Liver (tissue), 9 donors: ENCODE results near the gene WDR74. TPM values are rescaled to one million over a fixed set of nuclear protein-coding genes. Genes with fewer than 3 reads are reported as not detected.

Experiments used
- DNase-seq: peaks from one replicate; pipeline ENCODE4 v3.0.0-alpha.2; 2017; ENCODE audit warnings: low spot score
- H3K27ac ChIP-seq, 2 donors: one replicate each; pipeline ENCODE4 v1.7.0; 2013; ENCODE audit warnings: inconsistent platforms in 2 of 2, low read length in 2 of 2, control low read depth in 1 of 2, low read depth in 1 of 2, mild to moderate bottlenecking in 1 of 2
- H3K27me3 ChIP-seq, 4 donors: one replicate each; pipeline versions ENCODE4 v1.6.1 to v1.7.0; 2013; ENCODE audit warnings: low read length in 3 of 4, inconsistent platforms in 1 of 4, mild to moderate bottlenecking in 1 of 4, moderate library complexity in 1 of 4; ENCODE audit not compliant: control insufficient read depth in 4 of 4, insufficient read depth in 4 of 4
- H3K36me3 ChIP-seq, 4 donors: one replicate each; pipeline versions ENCODE4 v1.6.1 to v1.7.0; 2013; ENCODE audit warnings: low read length in 3 of 4, mild to moderate bottlenecking in 3 of 4, low read depth in 1 of 4, moderate library complexity in 1 of 4; ENCODE audit not compliant: control insufficient read depth in 4 of 4, insufficient read depth in 3 of 4
- H3K4me1 ChIP-seq, 4 donors: one replicate each; pipeline versions ENCODE4 v1.6.1 to v1.7.0; 2013; ENCODE audit warnings: low read length in 3 of 4, mild to moderate bottlenecking in 3 of 4, moderate library complexity in 1 of 4; ENCODE audit not compliant: control insufficient read depth in 4 of 4, insufficient read depth in 4 of 4
- H3K4me3 ChIP-seq, 3 donors: one replicate each; pipeline versions ENCODE4 v1.6.1 to v1.7.0; 2013; ENCODE audit warnings: low read length in 3 of 3, control low read depth in 1 of 3, low read depth in 1 of 3, mild to moderate bottlenecking in 1 of 3
- H3K9ac ChIP-seq, 2 donors: one replicate each; pipeline ENCODE4 v1.7.0; 2013; ENCODE audit warnings: low read length in 2 of 2, mild to moderate bottlenecking in 2 of 2, moderate library complexity in 2 of 2, control low read depth in 1 of 2, low read depth in 1 of 2
- H3K9me3 ChIP-seq, 4 donors: one replicate each; pipeline versions ENCODE4 v1.6.1 to v1.7.0; 2013; ENCODE audit warnings: low read length in 3 of 4; ENCODE audit not compliant: control insufficient read depth in 4 of 4
- CTCF ChIP-seq: fragments of 150-350 bp; IDR thresholded peaks from 2 replicates; pipeline ENCODE4 v1.5.1; 2017; ENCODE audit warnings: improper control_type of control experiment, low read depth, low read length; ENCODE audit not compliant: missing input control
- FOXA2 ChIP-seq: IDR thresholded peaks from 2 replicates; pipeline ENCODE4 v1.6.1; 2016; ENCODE audit warnings: antibody characterized with exemption
- GABPA ChIP-seq, 2 donors: IDR thresholded peaks in 1 of 2; conservative IDR thresholded peaks in 1 of 2; 2 replicates each; pipeline ENCODE4 v1.6.1; 2016; ENCODE audit warnings: antibody characterized with exemption in 2 of 2, mild to moderate bottlenecking in 1 of 2, moderate library complexity in 1 of 2
- HNF4A ChIP-seq, 2 donors: conservative IDR thresholded peaks; 2 replicates each; pipeline ENCODE4 v1.6.1; 2016; ENCODE audit warnings: antibody characterized with exemption in 2 of 2, mild to moderate bottlenecking in 2 of 2
- HNF4G ChIP-seq: IDR thresholded peaks from 2 replicates; pipeline ENCODE4 v1.6.1; 2016; ENCODE audit warnings: antibody characterized with exemption
- JUND ChIP-seq, 2 donors: IDR thresholded peaks; 2 replicates each; pipeline ENCODE4 v1.6.1; 2016; ENCODE audit warnings: antibody characterized with exemption in 2 of 2
- MAX ChIP-seq: IDR thresholded peaks from 2 replicates; pipeline ENCODE4 v1.6.1; 2016; ENCODE audit warnings: antibody characterized with exemption
- NR2F2 ChIP-seq: IDR thresholded peaks from 2 replicates; pipeline ENCODE4 v1.6.1; 2016; ENCODE audit warnings: antibody characterized with exemption
- RAD21 ChIP-seq, 2 donors: IDR thresholded peaks; 2 replicates each; pipeline ENCODE4 v1.6.1; 2016; ENCODE audit warnings: antibody characterized with exemption in 2 of 2, mild to moderate bottlenecking in 2 of 2
- REST ChIP-seq: IDR thresholded peaks from 2 replicates; pipeline ENCODE4 v1.6.1; 2016; ENCODE audit warnings: antibody characterized with exemption, mild to moderate bottlenecking
- RXRA ChIP-seq, 2 donors: IDR thresholded peaks; 2 replicates each; pipeline ENCODE4 v1.6.1; 2017 to 2018; ENCODE audit warnings: antibody characterized with exemption in 2 of 2, mild to moderate bottlenecking in 1 of 2
- TAF1 ChIP-seq: conservative IDR thresholded peaks from 2 replicates; pipeline ENCODE4 v1.6.1; 2016; ENCODE audit warnings: antibody characterized with exemption, mild to moderate bottlenecking
- YY1 ChIP-seq: IDR thresholded peaks from 2 replicates; pipeline ENCODE4 v1.6.1; 2016; ENCODE audit warnings: antibody characterized with exemption, mild to moderate bottlenecking
- ZBTB33 ChIP-seq: IDR thresholded peaks from 2 replicates; pipeline ENCODE4 v1.6.1; 2016; ENCODE audit warnings: antibody characterized with exemption
- WGBS: extraction: QIAGEN DNeasy Blood & Tissue Kit; methylation state at CpG from one replicate; pipeline ENCODE4 v1.1.7; 2013; 5-methylcytosine and 5-hydroxymethylcytosine counted together
- polyA plus RNA-seq, 2 donors: library from polyadenylated mRNA; stranded (reverse) in 1 of 2; unstranded in 1 of 2; fragments of 200-250 nt in 1 of 2; fragments of >200 nt in 1 of 2; fragmentation: Nextera tagmentation in 1 of 2; extraction: Ambion mirVana in 1 of 2; gene quantifications; one replicate each; pipeline versions ENCODE4 v1.2.1 to v1.2.3, GENCODE V29; 2013 to 2015
- total RNA-seq, 2 donors: library from RNA; depleted of rRNA; stranded (reverse); fragments of >200 nt; gene quantifications; one replicate each; pipeline ENCODE4 v1.2.3, GENCODE V29; 2014
- donor health status: healthy.
- donor health status: healthy.
- donor health status: healthy.
- donor health status: healthy.
- donor health status: healthy.

The WDR74 gene
- total and polyA plus RNA-seq, 4 donors, result 17.1 to 22.5 (median 20.5) TPM

GRCh38 chr11:62853279-62853965, 14.0 kb upstream of the WDR74 start:
- Histone ChIP-seq H3K4me1 (peaks cover 5 to 33% (median 17%) of the 10 kb centered on the region in 4 donors), H3K27me3 (no peaks in the 10 kb centered on the region), H3K4me3 (no peak overlapping the region), H3K27ac (no peak overlapping the region), H3K36me3 (peaks cover 2 to 27% (median 24%) of the 10 kb centered on the region in 4 donors), H3K9ac (no peak overlapping the region), H3K9me3 (no peaks in the 10 kb centered on the region)
- WGBS, result 80% methylated on average over 7 of the region's 7 CpGs
- no peak for TF ChIP-seq RAD21 (IDR thresholded peaks at IDR 0.05)
- no peak for TF ChIP-seq REST
- no peak for TF ChIP-seq GABPA (IDR thresholded peaks at IDR 0.05 in 1 of 2, conservative IDR thresholded peaks at IDR 0.05 in 1 of 2)
- no peak for TF ChIP-seq YY1
- TF ChIP-seq HNF4A (conservative IDR thresholded peaks at IDR 0.05), result no peak
- no peak for TF ChIP-seq TAF1
- no peak for DNase-seq

GRCh38 chr11:62852523-62853188, 13.3 kb upstream of the WDR74 start:
- Histone ChIP-seq H3K36me3 (peaks cover 2 to 27% (median 24%) of the 10 kb centered on the region in 4 donors), H3K9ac (no peak overlapping the region), H3K27ac (no peak overlapping the region), H3K4me3 (no peak overlapping the region), H3K9me3 (no peaks in the 10 kb centered on the region), H3K4me1 (peaks cover 5 to 33% (median 17%) of the 10 kb centered on the region in 4 donors), H3K27me3 (no peaks in the 10 kb centered on the region)
- TF ChIP-seq RAD21 (IDR thresholded peaks at IDR 0.05) (no peak), ZBTB33 (no peak), TAF1 (no peak), MAX (no peak), REST (no peak), CTCF (no peak), GABPA (IDR thresholded peaks at IDR 0.05 in 1 of 2, conservative IDR thresholded peaks at IDR 0.05 in 1 of 2) (no peak), HNF4A (conservative IDR thresholded peaks at IDR 0.05) (no peak), NR2F2 (no peak), RXRA (IDR thresholded peaks at IDR 0.05) (no peak), JUND (IDR thresholded peaks at IDR 0.05) (no peak), YY1 (no peak), HNF4G (no peak), FOXA2 (no peak)
- no peak for DNase-seq
